ENCODE results near the gene DNAH10. TPM values are rescaled to one million over a fixed set of nuclear protein-coding genes. Genes with fewer than 3 reads are reported as not detected.

DNAH10 gene
- total and polyA plus RNA-seq, 2 of the 4 experiments (the other 2 are of a cell fraction), result 0.18 to 0.22 TPM

GRCh38 chr12:123891011-123891410 is 128.9 kb downstream of the DNAH10 start:
- dilution Hi-C loops (cut with HindIII; ENCODE audit: low sequenced_read_pairs, unreplicated experiment), result no loop called here
- 67% methylated on average over 1 of the region's 7 CpGs; no CpG with 5 or more reads in 1 of the 2 experiments for WGBS, 2 experiments (ENCODE audit: extremely low coverage in 2 of 2, insufficient read length in 1 of 2)
- Histone ChIP-seq H4K8ac (ENCODE audit: low read depth in 2 of 2, low read length in 2 of 2) (no peak overlapping the region), H3K9ac (ENCODE audit: low read depth, low read length) (no peak overlapping the region), H3K9me3 (ENCODE audit: control insufficient read depth, insufficient read depth, low read length) (0 out of 2 replicates have a peak, but pooled peaks cover 3% of the 10 kb centered on the region), H3K27me3 (ENCODE audit: control insufficient read depth, insufficient read depth, low read length) (peaks cover 44% of the 10 kb centered on the region), H2AK5ac (ENCODE audit: low read depth, low read length) (no peak overlapping the region), H3K4ac (ENCODE audit: low read depth, low read length) (no peak overlapping the region), H2BK5ac (ENCODE audit: low read depth, low read length, poor library complexity, severe bottlenecking) (no peak overlapping the region), H2BK15ac (ENCODE audit: low read depth, low read length) (no peak overlapping the region), H3K27ac (ENCODE audit: insufficient read depth, low read length) (no peak overlapping the region), H3K4me2 (ENCODE audit: low read depth, low read length) (no peak overlapping the region), H4K91ac (ENCODE audit: insufficient read depth, low read depth, low read length) (no peak overlapping the region), H3K36me3 (ENCODE audit: control insufficient read depth, insufficient read depth, low read length) (no peaks in the 10 kb centered on the region), H4K20me1 (ENCODE audit: insufficient read depth, low read length) (no peaks in the 10 kb centered on the region), H3K18ac (ENCODE audit: low read depth, low read length) (no peak overlapping the region), H4K5ac (ENCODE audit: low read depth, low read length) (no peak overlapping the region), H3K9me1 (ENCODE audit: insufficient read depth, low read length) (no peaks in the 10 kb centered on the region), H3K56ac (ENCODE audit: extremely low read depth, insufficient read depth, low read length) (no peak overlapping the region), H3K14ac (replicated peaks; ENCODE audit: low read depth, low read length) (no peak overlapping the region), H2BK120ac (ENCODE audit: low read depth, low read length) (no peak overlapping the region), H3K23ac (ENCODE audit: low read depth, low read length) (no peak overlapping the region), H3K4me1 (ENCODE audit: control insufficient read depth, insufficient read depth, low read length) (no peaks in the 10 kb centered on the region), H2AFZ (replicated peaks; ENCODE audit: low read length, poor library complexity) (no peak overlapping the region), H3K79me1 (ENCODE audit: low read depth in 1 of 2, low read length in 2 of 2) (no peaks in the 10 kb centered on the region), H3K4me3 (ENCODE audit: insufficient read depth, low read depth, low read length) (no peak overlapping the region), H2BK20ac (ENCODE audit: low read depth, low read length) (no peak overlapping the region), H2AK9ac (replicated peaks; ENCODE audit: low read depth, low read length, poor library complexity) (no peak overlapping the region)
- TF ChIP-seq RFX5 (IDR thresholded peaks at IDR 0.05; ENCODE audit: low read depth, low read length), result no peak
- no peak for TF ChIP-seq NFE2L2 (IDR thresholded peaks at IDR 0.05; ENCODE audit: low read depth, low read length)
- TF ChIP-seq FOS (IDR thresholded peaks at IDR 0.05; ENCODE audit: low read depth, low read length), result no peak
- TF ChIP-seq CEBPB (IDR thresholded peaks at IDR 0.05; ENCODE audit: low read depth, low read length), result no peak
- TF ChIP-seq CHD1 (IDR thresholded peaks at IDR 0.05; ENCODE audit: low read depth, low read length), result no peak
- no peak for TF ChIP-seq BHLHE40 (IDR thresholded peaks at IDR 0.05; ENCODE audit: low read depth, low read length)
- TF ChIP-seq USF2 (IDR thresholded peaks at IDR 0.05; ENCODE audit: low read depth, low read length), result no peak
- intact Hi-C loops (cut with micrococcal nuclease), result no loop called here
- POLR2A ChIA-PET (ENCODE audit: unreplicated experiment), result no interaction called here
- CTCF ChIA-PET, result interaction anchor here (0.6 kb wide), 1 partner anchor 28 kb away, joined by 4 read pairs; no protein-coding TSS in a partner anchor
- no peak for DNase-seq
- ATAC-seq (ENCODE audit: low read depth), result no peak
- in situ Hi-C loops (cut with MboI; ENCODE audit: low sequenced_read_pairs), result no loop called here
- BruUV-seq (replicated peaks), result no TSS peak
